ENCODE data around the gene CCDC122.
A peak's percentile ranks its signal among the peaks of the same experiment; 100 is the strongest.

Gene CCDC122

GRCh38 chr13:43878892-43879754 lies at the start of gene CCDC122:
Gene CCDC122 (minus strand): TSS chr13:43879740. CDS start chr13:43869376, 10,364 bp downstream.
- DNase-seq (ENCODE audit: low read depth, low spot score): peak; percentile 41

- no peak for DNase-seq (ENCODE audit: low read depth, low spot score)
Measured at GRCh38 chr13:43924549-43925245, 45.2 kb upstream of the CCDC122 start.

- DNase-seq (ENCODE audit: low read depth, low spot score): no peak
Measured at GRCh38 chr13:43920965-43921674, 41.6 kb upstream of the CCDC122 start.

GRCh38 chr13:43918636-43919035 lies 39.1 kb upstream of the CCDC122 start:
- no peak for DNase-seq (ENCODE audit: low read depth, low spot score)

DNA sequence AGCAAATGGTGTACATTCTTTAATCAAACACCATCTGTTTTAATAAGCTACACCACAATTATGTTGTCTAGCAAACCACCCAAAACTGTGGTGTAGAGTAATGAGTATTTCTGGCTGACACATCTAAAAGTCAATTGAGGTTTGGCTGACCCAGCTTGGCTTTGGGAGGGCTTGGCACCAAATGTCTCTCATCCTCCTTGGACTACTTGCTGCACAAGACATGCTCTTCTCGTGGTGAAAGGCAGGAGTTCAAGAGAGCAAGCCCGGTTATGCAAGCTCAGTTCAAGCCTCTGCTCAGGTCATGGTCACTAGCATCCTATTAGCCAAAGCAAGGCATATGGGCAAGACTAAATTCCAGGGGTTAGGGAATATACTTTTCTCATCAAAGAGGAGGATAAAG lies 37.3 kb upstream of the CCDC122 start:
- no peak for DNase-seq (ENCODE audit: low read depth, low spot score)

DNA sequence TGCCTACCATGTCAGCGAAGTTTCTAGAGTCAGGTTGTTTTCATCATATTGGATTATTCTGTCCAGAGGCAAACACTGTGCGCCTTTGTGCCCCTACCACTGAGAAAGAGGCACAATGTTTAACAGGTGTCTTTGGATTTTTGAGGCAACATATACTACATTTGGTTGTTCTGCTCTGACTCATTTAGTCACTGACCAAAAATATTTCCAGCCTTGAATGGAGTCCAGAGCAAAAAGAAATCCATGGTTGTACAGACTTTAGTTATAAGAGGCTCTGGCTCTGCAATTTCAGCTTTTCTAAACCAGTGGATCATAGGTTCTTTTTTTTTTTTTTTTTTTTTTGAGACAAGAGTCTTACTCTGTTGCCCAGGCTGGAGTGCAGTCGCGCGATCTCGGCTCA lies 35.9 kb upstream of the CCDC122 start:
- no peak for DNase-seq (ENCODE audit: low read depth, low spot score)

- DNase-seq (ENCODE audit: low read depth, low spot score): no peak
Measured at GRCh38 chr13:43911871-43912270, 32.3 kb upstream of the CCDC122 start.

DNA sequence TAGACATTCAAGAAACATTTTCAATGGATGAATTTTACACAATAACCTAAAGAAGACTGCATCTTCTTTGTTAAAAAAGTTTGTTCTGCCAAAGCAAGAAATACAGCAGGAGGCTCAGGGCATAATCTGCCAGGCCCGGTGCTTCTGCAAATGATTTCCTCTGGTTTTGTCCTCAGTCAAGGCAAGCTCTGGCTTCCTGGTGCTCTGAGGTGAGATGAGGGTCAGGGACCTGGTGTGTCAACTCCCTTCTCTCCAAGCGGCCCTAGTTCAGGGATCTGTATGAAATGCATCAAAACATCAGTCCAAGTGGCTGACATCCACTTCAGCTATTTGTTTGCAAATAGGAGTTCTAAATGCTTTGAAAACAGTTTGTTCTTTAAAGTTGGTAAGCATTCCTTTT lies 31.7 kb upstream of the CCDC122 start:
- no peak for DNase-seq (ENCODE audit: low read depth, low spot score)

DNA sequence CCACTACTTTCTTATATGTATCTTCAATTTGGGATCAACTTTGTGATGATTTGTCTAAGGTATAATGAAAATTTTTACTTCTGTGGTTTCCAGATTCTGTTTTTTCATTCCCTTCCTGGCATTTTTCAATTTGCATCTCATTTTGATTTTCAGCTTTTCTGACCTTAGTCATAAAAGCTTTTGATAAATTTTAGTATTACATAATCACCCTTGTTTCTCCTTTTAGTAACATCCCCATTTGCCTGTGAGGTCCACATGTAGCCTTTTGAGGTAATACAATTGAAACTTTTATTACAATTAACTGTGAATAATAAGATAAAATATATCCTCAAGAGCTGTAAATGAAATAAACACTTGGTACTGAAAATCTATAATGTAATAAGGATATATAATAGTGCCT lies 31.3 kb upstream of the CCDC122 start:
- DNase-seq (ENCODE audit: low read depth, low spot score): no peak

DNA sequence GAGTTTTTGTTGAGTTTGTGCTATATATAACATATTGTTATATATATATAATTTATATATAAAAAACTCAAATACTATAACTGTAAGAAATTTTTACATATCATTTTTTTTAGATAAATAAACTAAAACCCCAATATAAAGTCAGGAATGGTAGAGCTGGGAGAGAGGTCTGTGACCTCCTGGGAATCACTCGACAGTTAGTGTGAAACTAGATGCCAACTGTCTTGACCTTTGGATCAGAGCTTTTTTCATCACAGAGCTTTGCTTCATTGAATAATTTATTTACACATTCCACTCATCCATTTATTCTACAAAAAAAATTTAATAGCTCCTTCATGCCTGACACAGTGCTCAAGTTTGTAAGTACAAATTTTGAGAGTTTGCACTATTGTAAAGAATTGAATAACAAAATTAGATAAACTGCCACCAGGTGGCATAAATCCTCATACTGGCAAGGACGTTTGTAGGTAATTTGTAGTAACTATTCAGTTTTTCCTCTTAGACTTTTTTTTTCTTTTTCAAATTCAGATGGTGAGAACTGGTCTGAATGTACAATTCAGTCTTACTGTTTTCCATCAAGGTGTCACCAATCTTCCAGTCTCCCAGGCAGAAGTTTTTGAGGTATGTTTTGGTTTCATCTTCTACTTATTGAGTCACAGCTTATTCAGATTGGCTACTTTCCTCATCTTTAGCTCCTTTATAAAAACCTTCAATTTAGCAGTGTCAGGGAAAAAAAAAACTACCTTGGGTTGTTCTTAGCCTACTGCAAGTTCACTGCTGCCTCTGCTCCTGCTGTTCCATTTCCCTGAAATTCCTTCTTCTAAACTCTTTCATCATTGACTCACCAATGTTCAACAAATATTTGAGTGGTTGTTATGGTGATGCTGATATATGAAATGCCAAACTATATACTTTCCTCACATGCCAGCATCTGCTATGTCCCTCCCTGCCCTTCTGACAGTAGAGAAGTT lies 28.9 kb upstream of the CCDC122 start:
- DNase-seq (ENCODE audit: low read depth, low spot score): no peak

DNA sequence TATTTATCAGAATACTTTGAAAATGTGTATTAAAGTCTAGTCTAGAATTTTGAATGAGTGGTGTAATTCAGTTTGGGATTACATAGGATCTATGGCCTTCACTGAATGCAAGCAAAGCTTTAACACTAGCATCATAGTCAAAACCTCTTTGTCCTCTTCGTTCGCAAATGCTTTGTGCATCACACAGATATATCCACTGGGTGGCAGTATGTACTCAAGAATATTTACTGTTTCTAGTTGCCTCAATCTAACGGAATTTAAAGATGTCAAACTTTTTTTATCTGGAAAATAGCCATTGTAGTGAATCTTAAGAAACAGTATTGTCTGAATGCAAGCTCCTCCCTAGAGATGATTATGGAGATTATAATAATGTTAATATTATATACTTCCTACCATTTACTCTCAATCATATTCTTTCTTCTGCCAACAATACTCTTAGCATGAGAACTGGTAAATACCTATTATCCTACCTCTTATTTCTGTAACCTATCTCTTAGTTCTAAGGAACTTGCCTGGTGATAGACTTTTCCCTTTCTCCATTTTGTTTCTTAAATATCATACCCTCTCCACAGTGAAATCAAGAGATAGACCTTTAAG lies 26.0 kb upstream of the CCDC122 start:
- DNase-seq (ENCODE audit: low read depth, low spot score): no peak

DNA sequence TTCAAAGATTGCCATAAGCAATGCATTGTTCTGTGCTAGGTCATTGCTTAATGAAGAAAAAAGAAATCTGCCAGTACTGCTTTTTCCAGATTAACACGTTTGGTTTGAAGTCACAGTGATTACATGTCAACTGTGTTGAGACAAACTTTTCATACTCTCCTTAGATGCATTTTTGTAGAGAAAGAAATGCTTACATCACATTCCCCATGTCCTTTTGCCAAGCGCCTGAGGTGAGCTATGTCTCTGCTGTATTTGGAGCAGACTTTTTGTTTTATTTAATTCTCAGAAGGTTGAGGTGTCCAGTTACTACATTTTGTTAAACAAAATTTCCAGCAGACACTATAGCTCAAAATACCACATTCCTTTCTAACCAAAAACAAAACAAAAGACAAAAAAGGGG lies 16.4 kb upstream of the CCDC122 start:
- DNase-seq (ENCODE audit: low read depth, low spot score): no peak

- DNase-seq (ENCODE audit: low read depth, low spot score): no peak
Measured at GRCh38 chr13:43894438-43894837, 14.9 kb upstream of the CCDC122 start.

DNA sequence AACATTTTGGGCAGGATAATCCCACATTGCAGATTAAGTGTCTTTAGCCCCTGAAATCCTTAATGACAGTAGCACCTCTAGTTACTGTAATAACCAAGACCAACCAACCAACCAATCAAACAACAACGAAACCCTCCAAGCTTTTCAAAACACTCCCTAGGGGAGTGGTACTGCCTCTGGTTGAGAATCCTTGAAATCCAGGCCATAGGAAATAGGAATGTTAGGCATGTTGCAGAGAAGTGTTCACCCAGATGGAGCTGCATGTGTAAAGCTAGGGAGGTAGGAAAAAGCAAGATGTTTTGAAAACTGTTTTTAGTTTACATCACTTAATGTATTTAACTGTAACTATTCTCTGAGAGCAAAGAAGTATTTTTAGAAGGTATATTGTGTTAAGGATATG lies 4.7 kb upstream of the CCDC122 start:
- DNase-seq (ENCODE audit: low read depth, low spot score): no peak

DNA sequence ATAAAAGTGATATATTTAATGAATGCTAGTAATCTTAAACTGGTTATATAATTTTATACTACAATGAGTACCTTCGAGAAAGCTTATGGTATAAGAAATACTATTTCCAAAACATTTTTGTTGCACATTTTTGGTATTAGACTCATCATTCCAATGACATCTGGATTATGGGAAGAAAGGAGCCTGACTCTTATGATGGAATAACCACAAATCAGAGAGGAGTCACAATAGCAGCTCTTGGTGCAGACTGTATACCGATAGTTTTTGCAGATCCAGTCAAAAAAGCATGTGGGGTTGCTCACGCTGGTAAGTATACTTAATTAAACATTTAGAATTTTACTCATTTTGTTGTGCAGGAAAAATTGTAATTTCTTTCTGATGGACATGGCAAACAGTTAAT lies 4.1 kb upstream of the CCDC122 start:
- DNase-seq (ENCODE audit: low read depth, low spot score): no peak

DNA sequence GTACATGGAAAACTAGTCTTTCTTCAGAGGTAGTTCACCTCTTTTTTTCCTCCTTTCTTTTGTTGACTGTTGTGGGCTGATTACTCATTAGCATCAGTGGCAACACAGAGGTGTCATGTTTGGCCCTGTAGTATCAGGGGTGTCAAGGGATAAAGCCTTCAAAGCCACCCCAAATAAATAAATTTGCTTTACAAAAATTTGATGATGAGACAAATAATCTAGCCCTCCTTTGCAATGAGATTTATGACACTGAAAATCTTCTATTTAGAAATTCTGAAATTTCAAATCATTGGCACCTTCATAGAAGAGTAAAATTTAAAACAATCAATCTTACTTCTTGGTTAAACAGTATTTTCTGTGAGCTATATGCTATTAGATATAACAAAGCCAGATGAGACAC lies 2.0 kb upstream of the CCDC122 start:
- no peak for DNase-seq (ENCODE audit: low read depth, low spot score)

GRCh38 chr13:43880926-43881325 lies 1.4 kb upstream of the CCDC122 start:
- no peak for DNase-seq (ENCODE audit: low read depth, low spot score)

- no peak for DNase-seq (ENCODE audit: low read depth, low spot score)
Measured at GRCh38 chr13:43880214-43880855, 795 bp upstream of the CCDC122 start.

- DNase-seq (ENCODE audit: low read depth, low spot score): peak; percentile 2
Measured at GRCh38 chr13:43879755-43880181, 228 bp upstream of the CCDC122 start, which contains the start of gene LACC1. Gene LACC1 (plus strand): TSS chr13:43879904. CDS start chr13:43880986, 1,082 bp downstream.

- DNase-seq (ENCODE audit: low read depth, low spot score): no peak
Measured at GRCh38 chr13:43877766-43878165, 1.8 kb downstream of the CCDC122 start.

All from activated CD4-positive, CD25-positive, alpha-beta regulatory T cell treated with anti-CD3 and anti-CD28 coated beads, Interleukin-2, amount 50 U/mL, for 16 hours (primary cell).